ENCODE data around the gene TMEM204.

GRCh38 chr16:1493746-1494094 is 39.7 kb upstream of the TMEM204 start:
- TF ChIP-seq CTCF (IDR thresholded peaks at IDR 0.05) (no peak), POLR2A (IDR thresholded peaks at IDR 0.05; ENCODE audit: low read depth) (no peak), POLR2AphosphoS5 (IDR thresholded peaks at IDR 0.05) (no peak), EP300 (IDR thresholded peaks at IDR 0.05) (no peak)
